Prostate gland (tissue), 2 donors: Measurements from ENCODE around the gene JAKMIP3.

ENCODE experiments used
- CTCF ChIP-seq, 4 experiments: fragments of 200-600 bp in 2 of 4; fragments of 450-650 bp in 2 of 4; sonication (generic) in 2 of 4; IDR thresholded peaks; 1 replicate in 3 of 4; 2 replicates in 1 of 4; pipeline ENCODE4 v1.5.1; 2016 to 2019; ENCODE audit warnings: antibody characterized with exemption in 4 of 4, mild to moderate bottlenecking in 2 of 4, moderate library complexity in 2 of 4
- POLR2A ChIP-seq: fragments of 450-650 bp; IDR thresholded peaks from one replicate; pipeline ENCODE4 v1.6.1; 2016; ENCODE audit warnings: antibody characterized with exemption, mild to moderate bottlenecking

GRCh38 chr10:132111871-132112341 lies 46.2 kb downstream of the JAKMIP3 start:
- no peak for TF ChIP-seq CTCF (IDR thresholded peaks at IDR 0.05)
- no peak for TF ChIP-seq POLR2A
